Measurements from ENCODE around the gene IL17RA.
"Not testable (repeated sequence)": the region's sequence is repeated elsewhere in the genome, so short reads cannot be mapped to it uniquely, and the experiment has no call there.

The IL17RA gene

GRCh38 chr22:17143826-17144225 lies 59.0 kb downstream of the IL17RA start:
- no peak overlapping the region for H3K27ac ChIP-seq (ENCODE audit: low read depth, low read length)
- H3K27me3 ChIP-seq (ENCODE audit: control insufficient read depth, insufficient read depth, low read length) = no peaks in the 10 kb centered on the region
- H3K4me1 ChIP-seq (ENCODE audit: control insufficient read depth, insufficient read depth, low read length) = no peaks in the 10 kb centered on the region
- peaks cover 16% of the 10 kb centered on the region for H3K36me3 ChIP-seq (ENCODE audit: control insufficient read depth, insufficient read depth, low read length)
- no peak overlapping the region for H3K4me3 ChIP-seq (ENCODE audit: low read length)
- no peak overlapping the region for H3K9ac ChIP-seq (ENCODE audit: low read length)

GRCh38 chr22:17145021-17145680 lies 60.4 kb downstream of the IL17RA start:
- H3K27me3 ChIP-seq (ENCODE audit: control insufficient read depth, insufficient read depth, low read length) = no peaks in the 10 kb centered on the region
- peaks cover 13% of the 10 kb centered on the region for H3K36me3 ChIP-seq (ENCODE audit: control insufficient read depth, insufficient read depth, low read length)

GRCh38 chr22:17147458-17147857 lies 62.7 kb downstream of the IL17RA start:
- not testable (repeated sequence) for H3K27ac ChIP-seq (ENCODE audit: low read depth, low read length); H3K9ac ChIP-seq (ENCODE audit: low read length); H3K36me3 ChIP-seq (ENCODE audit: control insufficient read depth, insufficient read depth, low read length); H3K4me3 ChIP-seq (ENCODE audit: low read length); H3K27me3 ChIP-seq (ENCODE audit: control insufficient read depth, insufficient read depth, low read length); H3K4me1 ChIP-seq (ENCODE audit: control insufficient read depth, insufficient read depth, low read length)

More at GRCh38 chr22:17145021-17145680, 60.4 kb downstream of the IL17RA start:
- H3K27ac ChIP-seq (ENCODE audit: low read depth, low read length) = no peak overlapping the region
- no peaks in the 10 kb centered on the region for H3K4me1 ChIP-seq (ENCODE audit: control insufficient read depth, insufficient read depth, low read length)
- H3K4me3 ChIP-seq (ENCODE audit: low read length) = no peak overlapping the region
- no peak overlapping the region for H3K9ac ChIP-seq (ENCODE audit: low read length)

- Histone ChIP-seq H3K4me3 (ENCODE audit: low read length) (no peak overlapping the region), H3K27me3 (ENCODE audit: control insufficient read depth, insufficient read depth, low read length) (no peaks in the 10 kb centered on the region), H3K27ac (ENCODE audit: low read depth, low read length) (no peak overlapping the region), H3K4me1 (ENCODE audit: control insufficient read depth, insufficient read depth, low read length) (no peaks in the 10 kb centered on the region), H3K9ac (ENCODE audit: low read length) (no peak overlapping the region), H3K36me3 (ENCODE audit: control insufficient read depth, insufficient read depth, low read length) (peaks cover 6% of the 10 kb centered on the region)
These were observed 64.4 kb downstream of the IL17RA start for GRCh38 chr22:17149076-17149815.

- Histone ChIP-seq H3K27me3 (ENCODE audit: control insufficient read depth, insufficient read depth, low read length) (no peaks in the 10 kb centered on the region), H3K4me3 (ENCODE audit: low read length) (no peak overlapping the region), H3K9ac (ENCODE audit: low read length) (no peak overlapping the region), H3K36me3 (ENCODE audit: control insufficient read depth, insufficient read depth, low read length) (no peaks in the 10 kb centered on the region), H3K4me1 (ENCODE audit: control insufficient read depth, insufficient read depth, low read length) (no peaks in the 10 kb centered on the region), H3K27ac (ENCODE audit: low read depth, low read length) (no peak overlapping the region)
These were observed 67.5 kb downstream of the IL17RA start for GRCh38 chr22:17152340-17152739.

GRCh38 chr22:17152971-17153370 lies 68.2 kb downstream of the IL17RA start:
- no peak overlapping the region for H3K27ac ChIP-seq (ENCODE audit: low read depth, low read length)

GRCh38 chr22:17155941-17156340 lies 71.1 kb downstream of the IL17RA start:
- H3K27ac ChIP-seq (ENCODE audit: low read depth, low read length) = no peak overlapping the region
- H3K4me1 ChIP-seq (ENCODE audit: control insufficient read depth, insufficient read depth, low read length) = peaks cover 8% of the 10 kb centered on the region

More at GRCh38 chr22:17152971-17153370, 68.2 kb downstream of the IL17RA start:
- H3K36me3 ChIP-seq (ENCODE audit: control insufficient read depth, insufficient read depth, low read length) = no peaks in the 10 kb centered on the region
- H3K4me3 ChIP-seq (ENCODE audit: low read length) = no peak overlapping the region
- peaks cover 3% of the 10 kb centered on the region for H3K4me1 ChIP-seq (ENCODE audit: control insufficient read depth, insufficient read depth, low read length)
- H3K9ac ChIP-seq (ENCODE audit: low read length) = no peak overlapping the region
- H3K27me3 ChIP-seq (ENCODE audit: control insufficient read depth, insufficient read depth, low read length) = no peaks in the 10 kb centered on the region

GRCh38 chr22:17157714-17158113 lies 72.9 kb downstream of the IL17RA start:
- no peaks in the 10 kb centered on the region for H3K27me3 ChIP-seq (ENCODE audit: control insufficient read depth, insufficient read depth, low read length)
- no peak overlapping the region for H3K27ac ChIP-seq (ENCODE audit: low read depth, low read length)
- H3K36me3 ChIP-seq (ENCODE audit: control insufficient read depth, insufficient read depth, low read length) = no peaks in the 10 kb centered on the region
- H3K9ac ChIP-seq (ENCODE audit: low read length) = no peak overlapping the region
- H3K4me3 ChIP-seq (ENCODE audit: low read length) = no peak overlapping the region
- H3K4me1 ChIP-seq (ENCODE audit: control insufficient read depth, insufficient read depth, low read length) = peaks cover 8% of the 10 kb centered on the region

More at GRCh38 chr22:17155941-17156340, 71.1 kb downstream of the IL17RA start:
- Histone ChIP-seq H3K4me3 (ENCODE audit: low read length) (no peak overlapping the region), H3K36me3 (ENCODE audit: control insufficient read depth, insufficient read depth, low read length) (no peaks in the 10 kb centered on the region), H3K27me3 (ENCODE audit: control insufficient read depth, insufficient read depth, low read length) (no peaks in the 10 kb centered on the region), H3K9ac (ENCODE audit: low read length) (no peak overlapping the region)

GRCh38 chr22:17158176-17158567 lies 73.4 kb downstream of the IL17RA start:
- Histone ChIP-seq H3K36me3 (ENCODE audit: control insufficient read depth, insufficient read depth, low read length) (no peaks in the 10 kb centered on the region), H3K27me3 (ENCODE audit: control insufficient read depth, insufficient read depth, low read length) (no peaks in the 10 kb centered on the region), H3K4me3 (ENCODE audit: low read length) (peak overlapping the region; percentile 93)

GRCh38 chr22:17158568-17159503 lies 74.0 kb downstream of the IL17RA start, which contains the start of gene HDHD5:
TSS of gene HDHD5 (minus strand) at chr22:17159277. CDS start at chr22:17159251, 26 bp downstream.
- Histone ChIP-seq H3K4me3 (ENCODE audit: low read length) (peak within 1 kb of the TSS; percentile 93), H3K27ac (ENCODE audit: low read depth, low read length) (peak within 1 kb of the TSS; percentile 85), H3K9ac (ENCODE audit: low read length) (peak within 1 kb of the TSS; percentile 68), H3K36me3 (ENCODE audit: control insufficient read depth, insufficient read depth, low read length) (no peaks in the 10 kb centered on the region), H3K27me3 (ENCODE audit: control insufficient read depth, insufficient read depth, low read length) (no peaks in the 10 kb centered on the region), H3K4me1 (ENCODE audit: control insufficient read depth, insufficient read depth, low read length) (peaks cover 8% of the 10 kb centered on the region)

More at GRCh38 chr22:17158176-17158567, 73.4 kb downstream of the IL17RA start:
- Histone ChIP-seq H3K4me1 (ENCODE audit: control insufficient read depth, insufficient read depth, low read length) (peaks cover 8% of the 10 kb centered on the region), H3K27ac (ENCODE audit: low read depth, low read length) (peak overlapping the region; percentile 85), H3K9ac (ENCODE audit: low read length) (peak overlapping the region; percentile 68)

- peak overlapping the region; percentile 93 for H3K4me3 ChIP-seq (ENCODE audit: low read length)
- peak overlapping the region; percentile 56 for H3K9ac ChIP-seq (ENCODE audit: low read length)
- peaks cover 8% of the 10 kb centered on the region for H3K4me1 ChIP-seq (ENCODE audit: control insufficient read depth, insufficient read depth, low read length)
- H3K27ac ChIP-seq (ENCODE audit: low read depth, low read length) = peak overlapping the region; percentile 73
- H3K27me3 ChIP-seq (ENCODE audit: control insufficient read depth, insufficient read depth, low read length) = no peaks in the 10 kb centered on the region
- H3K36me3 ChIP-seq (ENCODE audit: control insufficient read depth, insufficient read depth, low read length) = no peaks in the 10 kb centered on the region
These were observed 74.7 kb downstream of the IL17RA start for GRCh38 chr22:17159504-17159951.

- Histone ChIP-seq H3K36me3 (ENCODE audit: control insufficient read depth, insufficient read depth, low read length) (no peaks in the 10 kb centered on the region), H3K4me1 (ENCODE audit: control insufficient read depth, insufficient read depth, low read length) (peaks cover 8% of the 10 kb centered on the region), H3K4me3 (ENCODE audit: low read length) (no peak overlapping the region), H3K9ac (ENCODE audit: low read length) (no peak overlapping the region), H3K27me3 (ENCODE audit: control insufficient read depth, insufficient read depth, low read length) (no peaks in the 10 kb centered on the region), H3K27ac (ENCODE audit: low read depth, low read length) (no peak overlapping the region)
These were observed 77.2 kb downstream of the IL17RA start for GRCh38 chr22:17161991-17162390.

Data from rectal smooth muscle tissue (tissue), 1 donor.